Forelimb muscle (tissue), 1 donor: ENCODE data around the gene PDCD4. TPM values are rescaled to one million over a fixed set of nuclear protein-coding genes. Genes with fewer than 3 reads are reported as not detected.

Experiments
- DNase-seq: peaks from one replicate; pipeline ENCODE4 v3.0.0-alpha.2; 2013; ENCODE audit warnings: low read depth
- polyA plus RNA-seq: library from polyadenylated mRNA; unstranded; fragments of 120-200 nt; gene quantifications from one replicate; pipeline ENCODE4 v1.2.1, GENCODE V29; 2013; ENCODE audit not compliant: insufficient read length

PDCD4 gene
- polyA plus RNA-seq, 1 donor: 156 TPM

DNA sequence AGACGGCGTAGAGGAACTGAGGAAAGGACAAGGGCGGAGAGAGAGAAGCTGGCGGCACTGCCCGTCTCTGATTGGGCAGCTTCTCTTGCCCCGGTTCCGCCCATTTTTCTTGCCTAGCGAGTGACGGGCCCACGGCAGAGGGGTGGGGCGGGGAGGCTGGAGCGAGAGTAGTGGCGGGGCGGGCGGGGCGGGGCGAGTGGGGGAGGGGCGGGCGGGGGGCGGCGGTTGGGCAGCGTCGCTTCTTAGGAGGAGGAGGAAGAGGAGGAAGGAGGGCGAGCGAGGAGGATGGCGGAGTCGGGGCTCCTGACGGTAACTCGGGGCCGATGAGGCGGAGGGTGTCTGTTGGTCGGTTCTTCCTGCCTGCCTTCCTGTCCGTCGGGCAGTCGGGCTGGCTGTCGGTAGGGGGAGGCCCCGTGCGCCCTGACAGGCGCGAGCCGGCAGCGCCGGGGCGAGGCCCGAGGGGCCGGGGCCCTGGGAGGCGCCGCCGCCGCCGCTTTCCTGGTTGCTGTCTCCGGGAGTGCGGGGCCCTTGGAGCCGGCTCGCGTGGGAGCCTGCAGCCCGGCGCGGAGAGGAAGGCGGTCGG is 47.7 kb downstream of the PDCD4 start, which contains the start of gene SHOC2:
SHOC2 (plus strand) TSS at position 256 of the 583 bp plus-strand sequence. CDS start 44,755 bp downstream, outside the sequence.
- DNase-seq: no peak

DNA sequence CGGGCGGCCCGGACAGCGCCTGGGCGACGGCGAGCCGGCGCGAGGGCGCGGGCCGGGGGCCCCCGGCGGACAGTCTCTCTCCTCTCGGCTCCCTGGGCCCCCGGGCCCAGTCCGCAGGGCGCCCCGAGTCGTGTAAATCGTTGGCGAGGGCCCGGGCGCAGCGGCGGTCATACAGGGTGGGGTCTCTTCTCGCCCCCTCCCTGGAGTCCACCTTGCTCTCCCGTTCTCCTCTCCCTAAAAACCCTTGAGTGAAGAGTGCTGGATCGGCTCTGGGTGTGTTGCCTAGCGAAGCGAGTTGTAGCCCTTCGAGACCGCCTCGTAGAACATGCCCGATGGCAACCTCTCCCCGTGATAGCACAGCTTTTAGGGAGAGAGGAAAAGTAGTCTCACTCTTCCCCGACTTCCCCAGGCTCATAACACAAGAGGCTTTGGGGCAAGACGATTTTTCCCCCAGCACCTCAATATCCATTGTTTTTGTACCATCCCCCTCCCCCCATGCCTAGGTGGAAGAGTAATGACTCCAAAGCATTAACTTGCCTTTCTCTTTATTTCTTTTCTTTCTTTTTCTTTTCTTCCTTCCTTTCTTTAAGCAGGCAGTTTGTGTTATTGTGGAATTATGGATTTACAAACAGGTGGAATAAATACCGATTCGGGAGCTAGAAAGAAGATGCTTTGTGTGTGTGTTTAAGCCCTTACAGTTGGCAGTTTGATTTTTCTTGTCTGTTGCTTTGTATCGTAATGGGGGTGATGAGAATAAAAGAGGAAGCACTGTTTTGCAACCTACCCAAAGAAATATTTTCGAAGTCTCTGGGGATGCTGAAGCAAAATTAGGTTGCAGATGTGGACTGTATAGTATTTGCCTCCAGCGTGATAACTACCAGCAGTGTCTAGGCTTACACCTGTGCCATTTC is 48.5 kb downstream of the PDCD4 start:
- no peak for DNase-seq

DNA sequence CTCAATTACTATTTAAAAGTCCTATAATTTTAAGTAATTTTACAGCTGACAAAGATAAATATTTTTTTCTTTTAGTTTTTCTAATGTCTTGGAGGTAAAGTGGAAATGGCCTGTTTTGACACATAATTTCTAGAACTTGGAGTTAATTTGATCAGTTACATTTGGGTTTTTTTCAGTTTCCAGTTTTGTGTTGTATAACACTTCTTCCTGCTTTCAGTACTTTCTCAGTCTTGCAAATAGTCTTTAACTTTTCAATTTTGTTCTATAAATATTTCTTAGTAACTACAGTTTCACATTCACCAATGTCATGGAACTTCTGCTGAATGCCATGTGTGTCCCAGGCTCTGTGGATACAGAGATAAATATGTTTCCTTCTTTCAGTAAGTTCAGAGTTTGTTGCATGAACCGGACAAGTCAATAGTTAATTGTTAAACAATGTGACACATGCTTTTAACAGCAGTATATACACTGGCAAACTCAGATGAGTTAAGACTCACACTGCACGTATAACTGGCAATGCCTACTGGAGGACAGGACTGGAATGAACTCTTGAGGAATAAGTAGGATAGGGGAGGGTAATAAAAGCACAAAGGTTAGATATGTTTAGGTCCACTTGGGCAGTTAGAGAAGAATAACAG is 52.2 kb downstream of the PDCD4 start:
- no peak for DNase-seq

DNA sequence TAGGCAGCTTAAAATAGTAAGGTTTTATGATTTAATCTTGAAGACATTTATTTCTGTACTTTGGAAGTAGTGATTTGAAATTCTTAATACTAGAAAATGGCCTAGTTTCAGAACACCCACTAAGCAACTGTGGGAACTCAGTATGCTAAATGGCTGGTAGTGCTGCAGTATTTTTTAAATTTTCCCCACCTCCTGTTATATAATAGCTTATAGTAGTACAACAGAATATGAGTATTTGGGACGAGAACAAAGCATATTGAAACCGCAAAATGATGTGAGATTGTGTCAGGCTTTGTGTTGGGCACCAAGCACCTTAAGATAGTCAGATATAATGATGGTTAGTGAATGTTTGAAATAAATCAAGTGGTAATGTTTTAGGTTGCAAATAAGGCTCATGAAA is 55.7 kb downstream of the PDCD4 start:
- no peak for DNase-seq

DNA sequence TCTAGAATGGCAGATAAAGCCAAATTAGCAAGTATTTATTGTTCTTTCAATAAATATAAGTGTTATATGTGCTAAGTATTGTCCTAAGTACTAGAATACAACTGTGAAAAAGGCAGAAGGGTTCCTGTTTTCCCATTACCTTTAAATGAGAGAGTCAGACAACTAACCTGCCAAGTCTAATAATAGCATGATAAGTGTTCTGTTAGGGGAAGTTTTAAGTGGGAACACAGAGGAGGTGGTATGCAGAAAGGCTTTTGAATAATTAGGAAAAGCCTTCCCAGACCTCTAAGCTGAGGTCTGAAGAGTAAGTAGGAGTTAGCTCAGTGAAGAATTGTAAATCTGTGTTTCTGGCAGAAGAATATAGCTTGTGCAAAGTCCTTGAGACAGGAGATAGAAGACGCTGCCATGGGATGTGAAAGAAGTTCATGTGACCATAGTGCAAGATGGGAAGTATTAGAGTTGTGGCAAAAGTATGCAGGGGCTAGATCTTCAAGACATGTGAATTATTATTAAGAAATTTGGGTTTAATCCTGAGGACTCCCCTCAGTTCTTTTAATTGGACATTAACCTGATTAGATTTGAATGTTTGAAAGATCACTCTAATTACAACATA is 60.1 kb downstream of the PDCD4 start:
- DNase-seq: no peak

DNA sequence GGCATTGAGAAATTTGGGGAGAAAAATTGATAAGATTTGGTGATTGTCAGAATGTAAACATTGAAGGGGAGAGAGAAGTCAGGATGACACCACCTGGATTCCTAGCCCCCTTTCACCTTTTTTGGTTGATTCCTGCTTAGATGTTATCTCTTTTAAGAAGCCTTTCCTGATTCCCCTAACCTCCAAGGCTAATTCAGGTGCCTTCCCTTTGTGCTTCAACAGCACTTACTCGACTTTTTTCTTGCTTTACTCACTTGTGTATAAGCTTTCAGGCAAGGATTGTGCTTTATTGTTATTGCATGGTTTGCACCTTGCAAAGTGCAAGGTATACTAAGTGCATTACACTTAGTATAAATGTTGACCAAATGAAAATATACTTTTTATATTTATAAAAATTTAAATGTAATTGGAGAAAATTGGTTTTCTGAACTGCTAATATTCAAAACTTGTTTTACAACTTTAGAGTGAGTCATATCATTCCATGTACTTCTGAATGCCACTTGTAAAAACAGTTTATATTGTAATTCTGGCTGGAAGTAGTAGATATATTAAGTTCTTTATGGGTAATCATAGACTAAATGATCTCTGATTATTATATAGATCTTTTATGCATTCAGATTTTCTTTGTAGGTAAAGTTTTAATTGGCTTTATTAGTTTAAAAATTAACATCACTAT is 60.9 kb downstream of the PDCD4 start:
- no peak for DNase-seq

DNA sequence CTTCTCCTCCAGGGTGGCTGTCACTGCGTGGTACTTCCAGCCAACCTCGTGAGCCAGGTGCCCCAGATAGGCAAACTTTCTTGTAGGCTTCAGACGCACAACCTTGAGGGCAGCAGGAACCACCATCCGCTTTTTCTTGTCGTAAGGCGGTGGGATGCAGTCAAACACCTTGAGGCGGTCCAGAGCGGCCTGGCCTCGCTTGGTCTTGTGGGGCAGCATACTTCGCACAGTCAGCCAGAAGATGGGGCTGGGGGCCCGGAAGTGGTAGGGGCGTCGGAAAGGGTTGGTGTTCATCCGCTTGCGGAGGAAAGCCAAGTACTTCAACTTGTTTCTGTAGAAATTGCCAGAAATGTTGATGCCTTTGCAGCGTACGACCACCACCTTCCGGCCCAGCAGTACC is 65.0 kb downstream of the PDCD4 start:
- no peak for DNase-seq

DNA sequence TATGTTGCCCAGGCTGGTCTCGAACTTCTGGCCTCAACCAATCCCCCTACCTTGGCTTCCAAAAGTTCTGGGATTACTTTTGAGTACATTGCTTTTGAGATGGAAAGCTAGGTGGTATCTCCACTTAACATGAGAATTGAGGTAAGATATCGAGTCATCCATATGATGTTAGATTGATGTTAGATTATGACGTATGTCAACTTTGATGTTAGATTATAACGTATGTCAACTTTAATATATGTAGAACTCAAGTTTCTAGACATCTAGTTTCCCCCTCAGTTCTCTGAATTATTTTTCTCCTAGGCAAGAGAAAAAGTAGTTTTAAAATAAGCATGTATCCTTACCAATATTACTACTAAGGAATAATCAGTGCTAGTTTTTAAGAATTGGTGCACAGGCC is 67.7 kb downstream of the PDCD4 start:
- DNase-seq: no peak

DNA sequence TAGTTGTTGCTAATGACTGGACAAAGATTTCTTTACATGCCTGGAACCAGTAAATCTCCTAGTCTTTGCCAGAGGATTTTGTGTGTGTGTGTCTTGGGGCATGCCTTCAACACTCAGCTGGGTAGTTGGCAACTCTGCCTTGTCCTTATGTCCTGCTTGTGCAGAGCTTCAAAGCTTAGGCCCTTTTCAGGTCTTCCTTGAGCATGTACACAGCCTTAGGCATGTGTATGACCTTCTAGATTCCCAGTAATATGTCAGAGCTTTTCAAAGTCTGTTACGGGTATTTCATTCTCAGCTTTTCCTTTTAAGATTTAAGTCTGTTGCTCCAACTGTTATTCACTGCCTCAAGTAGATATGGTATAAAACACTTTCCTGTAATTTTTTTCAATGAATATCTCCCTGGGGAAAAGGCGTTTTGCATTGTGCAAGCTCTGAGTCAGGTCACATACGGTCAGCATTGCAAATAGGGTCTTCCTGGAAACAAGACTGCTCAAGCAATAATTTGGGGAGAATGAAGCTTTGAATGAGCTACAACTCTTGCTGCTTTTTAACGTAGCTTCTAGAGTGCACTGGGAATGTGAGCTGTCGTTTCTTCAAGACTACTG is 73.2 kb downstream of the PDCD4 start:
- no peak for DNase-seq

DNA sequence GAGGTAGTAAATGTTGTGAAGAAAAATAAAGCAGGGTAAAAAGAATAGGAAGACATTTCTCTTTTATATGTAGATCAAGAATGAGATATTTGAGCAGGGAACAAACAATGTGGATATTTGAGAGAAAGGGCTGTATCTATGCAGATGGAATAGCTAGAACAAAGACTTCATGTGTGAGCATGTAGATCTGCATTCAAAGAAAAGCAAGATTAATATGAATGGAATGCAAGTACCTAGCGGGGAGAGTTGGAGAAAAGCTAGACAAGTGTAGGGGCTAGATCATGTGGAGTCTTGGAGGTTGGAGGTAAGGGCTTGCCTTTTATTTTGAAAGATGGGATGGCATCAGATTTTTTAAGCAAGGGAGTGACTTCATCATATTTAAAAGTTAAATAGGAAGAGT is 74.8 kb downstream of the PDCD4 start:
- DNase-seq: no peak

DNA sequence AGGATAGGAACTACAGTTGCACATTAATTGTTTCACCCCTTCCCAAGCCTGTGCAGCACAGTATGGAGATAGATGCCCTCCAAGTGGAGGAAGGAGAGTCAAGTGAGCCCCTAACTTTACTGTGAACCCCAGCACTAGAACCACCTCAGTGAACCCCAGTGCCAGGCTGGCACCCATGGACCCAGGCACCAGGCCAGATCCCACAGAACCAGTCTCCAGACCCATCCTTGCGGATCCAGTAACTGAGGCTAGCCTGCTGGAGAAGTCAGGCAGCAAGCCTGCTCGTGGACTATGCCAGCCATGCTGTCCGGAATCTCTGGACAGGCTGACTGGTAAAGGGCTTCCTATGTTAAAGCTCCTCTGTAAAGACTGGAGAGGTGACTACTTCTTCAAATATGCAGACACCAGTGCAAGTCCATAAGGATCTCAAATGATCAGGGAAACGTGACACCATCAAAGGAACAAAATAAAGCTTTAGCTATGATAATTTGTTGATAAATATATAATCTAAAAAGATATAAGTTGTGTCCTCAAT is 75.4 kb downstream of the PDCD4 start:
- no peak for DNase-seq

Other genes starting within 250 kb of the PDCD4 start
- gene RBM20, start 227.6 kb upstream of the PDCD4 start, polyA plus RNA-seq: 13.5 TPM
- gene BBIP1, start 47.3 kb downstream of the PDCD4 start, polyA plus RNA-seq: 23.9 TPM
- gene SHOC2, start 47.7 kb downstream of the PDCD4 start, polyA plus RNA-seq: 27.6 TPM
- 4.4 TPM for gene ADRA2A, start 205.1 kb downstream of the PDCD4 start, polyA plus RNA-seq